ENCODE results near the gene CHST7.

The CHST7 gene

GRCh38 chrX:46628460-46629371 lies 55.2 kb downstream of the CHST7 start:
- Histone ChIP-seq H3K4me2 (ENCODE audit: low read depth, low read length, poor library complexity, severe bottlenecking) (no peak overlapping the region), H4K20me1 (ENCODE audit: low read depth, low read length) (no peaks in the 10 kb centered on the region), H3K36me3 (ENCODE audit: low read length) (no peaks in the 10 kb centered on the region), H3F3A (ENCODE audit: insufficient read depth) (no peaks in the 10 kb centered on the region), H3K9ac (ENCODE audit: low read length) (no peak overlapping the region), H3K9me2 (replicated peaks; ENCODE audit: insufficient read depth, low read length) (no peaks in the 10 kb centered on the region), H3K27me3 (ENCODE audit: low read length) (no peaks in the 10 kb centered on the region), H3K79me2 (ENCODE audit: insufficient read depth, low read length) (no peaks in the 10 kb centered on the region), H3K4me3 (ENCODE audit: insufficient read depth, low read length, poor library complexity, severe bottlenecking) (no peak overlapping the region), H3K27ac (ENCODE audit: low read depth, low read length) (no peak overlapping the region), H3K9me3 (ENCODE audit: insufficient read depth, low read length) (no peaks in the 10 kb centered on the region), H2AFZ (ENCODE audit: low read depth, low read length, severe bottlenecking) (no peak overlapping the region)
- TF ChIP-seq CTCF (IDR thresholded peaks at IDR 0.05; ENCODE audit: insufficient read depth, low read length, poor library complexity, severe bottlenecking) (no peak), EZH2phosphoT487 (conservative IDR thresholded peaks at IDR 0.05; ENCODE audit: low read length) (no peak)

- Histone ChIP-seq H3K9me3 (ENCODE audit: insufficient read depth, low read length) (no peaks in the 10 kb centered on the region), H4K20me1 (ENCODE audit: low read depth, low read length) (no peaks in the 10 kb centered on the region), H3K36me3 (ENCODE audit: low read length) (no peaks in the 10 kb centered on the region), H3K4me2 (ENCODE audit: low read depth, low read length, poor library complexity, severe bottlenecking) (no peak overlapping the region), H3K9me2 (replicated peaks; ENCODE audit: insufficient read depth, low read length) (no peaks in the 10 kb centered on the region), H3F3A (ENCODE audit: insufficient read depth) (no peaks in the 10 kb centered on the region), H2AFZ (ENCODE audit: low read depth, low read length, severe bottlenecking) (no peak overlapping the region), H3K4me3 (ENCODE audit: insufficient read depth, low read length, poor library complexity, severe bottlenecking) (no peak overlapping the region), H3K27me3 (ENCODE audit: low read length) (no peaks in the 10 kb centered on the region), H3K9ac (ENCODE audit: low read length) (no peak overlapping the region), H3K79me2 (ENCODE audit: insufficient read depth, low read length) (no peaks in the 10 kb centered on the region), H3K27ac (ENCODE audit: low read depth, low read length) (no peak overlapping the region)
- TF ChIP-seq EZH2phosphoT487 (conservative IDR thresholded peaks at IDR 0.05; ENCODE audit: low read length): no peak
- no peak for TF ChIP-seq CTCF (IDR thresholded peaks at IDR 0.05; ENCODE audit: insufficient read depth, low read length, poor library complexity, severe bottlenecking)
These were observed 56.6 kb downstream of the CHST7 start for GRCh38 chrX:46630141-46630540.

- Histone ChIP-seq H3K9me3 (ENCODE audit: insufficient read depth, low read length) (no peaks in the 10 kb centered on the region), H3K27me3 (ENCODE audit: low read length) (no peaks in the 10 kb centered on the region), H3F3A (ENCODE audit: insufficient read depth) (no peaks in the 10 kb centered on the region), H2AFZ (ENCODE audit: low read depth, low read length, severe bottlenecking) (no peak overlapping the region), H3K4me2 (ENCODE audit: low read depth, low read length, poor library complexity, severe bottlenecking) (no peak overlapping the region), H4K20me1 (ENCODE audit: low read depth, low read length) (no peaks in the 10 kb centered on the region), H3K79me2 (ENCODE audit: insufficient read depth, low read length) (no peaks in the 10 kb centered on the region), H3K9ac (ENCODE audit: low read length) (no peak overlapping the region), H3K4me3 (ENCODE audit: insufficient read depth, low read length, poor library complexity, severe bottlenecking) (no peak overlapping the region), H3K36me3 (ENCODE audit: low read length) (peaks cover 5% of the 10 kb centered on the region; the same call in 1 of the 2 replicates), H3K9me2 (replicated peaks; ENCODE audit: insufficient read depth, low read length) (no peaks in the 10 kb centered on the region), H3K27ac (ENCODE audit: low read depth, low read length) (no peak overlapping the region)
- TF ChIP-seq EZH2phosphoT487 (conservative IDR thresholded peaks at IDR 0.05; ENCODE audit: low read length) (no peak), CTCF (IDR thresholded peaks at IDR 0.05; ENCODE audit: insufficient read depth, low read length, poor library complexity, severe bottlenecking) (no peak)
These were observed 61.0 kb downstream of the CHST7 start for GRCh38 chrX:46634577-46634976.

Data from SU-DHL-6 (cell line).